Measurements from ENCODE around the gene SLC24A3.

DNA sequence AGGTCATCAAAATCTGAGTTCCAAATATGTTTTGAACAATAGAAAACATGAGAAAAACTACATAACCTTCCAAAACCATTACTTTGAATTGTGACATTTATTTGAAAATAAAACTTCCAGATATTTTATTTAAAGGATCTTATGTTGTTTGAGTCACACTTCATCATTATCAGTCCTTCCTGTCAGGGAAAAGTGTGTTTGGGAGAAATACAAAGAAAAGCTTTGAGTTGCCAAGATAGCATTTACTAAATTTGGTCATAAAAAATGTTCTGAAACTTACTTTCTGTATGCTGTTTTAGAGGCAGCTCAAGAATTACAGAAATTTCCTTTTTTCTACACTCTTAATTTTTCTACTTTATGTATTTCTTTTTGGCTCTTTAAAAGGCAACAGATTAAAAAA lies 337.5 kb downstream of the SLC24A3 start:
- TF ChIP-seq, protein P1, sequence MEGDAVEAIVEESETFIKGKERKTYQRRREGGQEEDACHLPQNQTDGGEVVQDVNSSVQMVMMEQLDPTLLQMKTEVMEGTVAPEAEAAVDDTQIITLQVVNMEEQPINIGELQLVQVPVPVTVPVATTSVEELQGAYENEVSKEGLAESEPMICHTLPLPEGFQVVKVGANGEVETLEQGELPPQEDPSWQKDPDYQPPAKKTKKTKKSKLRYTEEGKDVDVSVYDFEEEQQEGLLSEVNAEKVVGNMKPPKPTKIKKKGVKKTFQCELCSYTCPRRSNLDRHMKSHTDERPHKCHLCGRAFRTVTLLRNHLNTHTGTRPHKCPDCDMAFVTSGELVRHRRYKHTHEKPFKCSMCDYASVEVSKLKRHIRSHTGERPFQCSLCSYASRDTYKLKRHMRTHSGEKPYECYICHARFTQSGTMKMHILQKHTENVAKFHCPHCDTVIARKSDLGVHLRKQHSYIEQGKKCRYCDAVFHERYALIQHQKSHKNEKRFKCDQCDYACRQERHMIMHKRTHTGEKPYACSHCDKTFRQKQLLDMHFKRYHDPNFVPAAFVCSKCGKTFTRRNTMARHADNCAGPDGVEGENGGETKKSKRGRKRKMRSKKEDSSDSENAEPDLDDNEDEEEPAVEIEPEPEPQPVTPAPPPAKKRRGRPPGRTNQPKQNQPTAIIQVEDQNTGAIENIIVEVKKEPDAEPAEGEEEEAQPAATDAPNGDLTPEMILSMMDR (IDR thresholded peaks at IDR 0.05) = no peak
- no peak for TF ChIP-seq POLR2A (IDR thresholded peaks at IDR 0.05)
